Stimulated activated CD8-positive, alpha-beta memory T cell treated with anti-CD3 and anti-CD28 coated beads, Interleukin-15, amount 100 ng/mL, for 1 hour (primary cell): ENCODE results near the gene HSPB2.

Experiments used
- DNase-seq: peaks from one replicate; pipeline ENCODE4 v3.0.0-alpha.2; 2020; ENCODE audit warnings: low read depth

The HSPB2 gene

DNA sequence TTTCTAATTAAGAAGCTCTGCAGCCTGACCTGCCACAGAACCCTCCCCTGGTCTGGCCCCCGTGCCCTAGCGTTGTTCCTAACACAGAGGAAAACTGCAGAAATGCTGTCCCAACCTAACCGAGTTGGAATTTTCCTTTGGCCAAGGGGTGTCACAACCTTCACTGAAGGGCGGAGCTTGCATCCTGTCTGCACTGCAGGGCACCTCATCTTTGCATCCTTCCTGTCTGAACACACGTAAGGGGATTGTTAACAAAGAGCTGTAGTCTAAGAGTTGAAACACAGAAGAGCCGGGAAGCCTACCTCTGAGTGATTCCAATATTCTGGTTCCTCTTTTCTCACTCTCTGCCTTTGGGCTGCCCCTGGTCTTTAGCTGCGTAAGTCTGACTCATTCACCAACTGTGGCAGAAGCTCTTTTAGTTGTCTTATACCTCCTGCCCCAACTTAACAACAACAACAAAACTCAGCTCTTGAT is 26.2 kb downstream of the HSPB2 start:
- no peak for DNase-seq

DNA sequence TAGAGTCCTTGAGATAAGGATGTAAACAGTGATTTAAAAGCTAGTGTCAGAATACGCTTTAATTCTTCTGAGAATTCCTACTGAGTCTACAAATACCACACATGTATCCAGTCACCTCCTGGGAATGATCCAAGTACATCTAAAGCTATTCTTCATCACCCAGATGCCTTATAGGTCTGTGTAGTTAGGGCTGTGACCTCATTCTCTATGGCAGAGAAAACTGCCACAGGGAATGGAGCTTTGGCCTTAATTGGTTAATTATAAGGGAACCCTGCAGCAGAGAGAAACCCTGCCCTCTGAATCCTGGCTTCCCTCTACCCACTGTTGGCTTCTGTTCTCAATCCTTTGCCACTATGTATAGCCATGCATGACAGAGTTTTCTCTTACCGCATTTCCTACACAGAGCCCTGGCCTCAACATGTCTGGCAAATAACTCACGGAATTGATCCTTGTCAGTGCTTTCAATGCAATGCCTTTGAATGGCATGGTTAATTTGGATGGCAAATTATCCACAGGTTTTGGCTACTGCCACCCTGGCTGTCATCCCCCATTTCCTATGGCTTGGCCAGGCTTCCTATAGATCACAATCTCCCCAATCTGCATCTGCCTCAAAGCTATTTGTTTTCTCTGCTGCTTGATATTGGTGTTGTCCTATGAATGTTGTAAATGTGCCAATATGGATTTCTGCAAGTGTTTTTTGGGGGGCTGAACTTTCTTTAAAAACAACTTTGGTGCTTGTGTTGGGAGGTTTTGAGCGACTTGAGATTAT is 27.5 kb downstream of the HSPB2 start:
- DNase-seq = no peak

DNA sequence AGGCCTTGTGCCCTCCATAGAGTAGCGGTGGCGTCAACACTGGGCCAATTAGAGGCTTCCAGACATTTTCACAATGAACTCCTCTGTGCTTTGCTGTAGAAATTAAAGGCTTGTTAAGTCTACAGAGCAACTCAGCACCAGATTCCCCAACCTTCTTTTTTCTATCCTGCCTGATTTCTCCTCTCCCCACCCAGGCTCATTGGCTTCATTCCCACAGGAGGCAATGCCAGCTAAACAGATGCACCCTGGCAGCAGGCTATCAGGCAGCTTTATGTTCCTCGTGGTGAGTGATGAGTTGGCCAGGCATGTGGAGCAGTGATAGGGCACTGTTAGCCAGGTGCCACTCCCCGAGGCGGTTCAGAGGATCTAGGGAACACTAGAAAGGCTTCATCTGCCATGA is 29.4 kb downstream of the HSPB2 start:
- DNase-seq = no peak

DNA sequence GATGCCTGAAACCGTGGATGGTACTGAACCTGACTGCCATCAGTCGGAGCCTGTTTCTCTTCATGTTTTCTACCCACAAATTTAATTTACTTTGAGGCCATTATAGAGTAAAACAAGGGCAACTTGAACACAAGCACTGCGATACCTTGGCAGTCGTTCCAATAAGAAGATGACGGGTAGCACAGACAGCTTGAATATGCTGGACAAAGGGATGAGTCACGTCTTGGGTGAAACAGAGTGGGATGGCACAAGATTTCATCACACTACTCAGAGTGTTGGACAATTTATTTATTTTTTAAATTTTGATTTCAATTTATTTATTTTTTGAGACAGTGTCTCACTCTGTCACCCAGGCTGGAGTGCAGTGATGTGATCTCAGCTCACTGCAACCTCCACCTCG is 30.3 kb downstream of the HSPB2 start:
- no peak for DNase-seq

DNA sequence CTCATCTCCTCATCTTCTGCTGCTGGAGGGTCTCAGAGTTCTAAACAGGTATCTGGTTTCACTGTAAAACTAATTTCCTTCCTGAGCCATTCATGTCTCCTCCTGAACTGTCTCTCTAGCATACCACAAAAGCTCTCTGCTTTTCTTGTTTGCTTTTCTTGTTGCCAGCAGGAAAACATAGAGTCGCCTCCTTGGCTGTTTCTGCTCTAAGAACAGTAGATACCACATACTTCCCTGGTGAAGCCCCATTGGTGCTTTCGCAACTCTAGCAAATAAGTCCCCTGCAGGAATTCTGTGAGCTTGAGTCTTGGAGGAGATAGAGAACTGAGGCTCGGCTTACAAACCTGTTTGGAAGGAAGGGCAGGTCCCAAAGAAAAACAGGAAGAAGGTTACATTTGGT is 31.6 kb downstream of the HSPB2 start:
- DNase-seq = no peak

DNA sequence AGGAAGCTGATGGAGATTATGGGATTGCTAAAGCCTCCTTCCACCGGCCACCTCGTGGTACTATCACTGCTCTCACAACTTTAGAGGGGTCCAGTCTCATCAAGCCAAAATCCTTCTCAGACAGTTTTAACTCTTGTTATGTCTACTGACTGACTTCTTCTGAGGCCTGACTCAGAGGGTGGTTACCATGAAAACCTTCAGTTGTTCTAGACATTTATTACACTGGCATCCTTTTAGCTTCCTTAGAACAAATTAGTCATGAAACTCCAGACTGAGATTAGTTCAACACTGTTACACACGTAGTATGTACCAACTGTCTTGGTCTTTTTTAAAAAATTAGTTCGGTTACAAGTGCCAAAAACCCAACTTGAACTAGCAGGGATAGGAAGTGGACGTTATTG is 32.1 kb downstream of the HSPB2 start:
- no peak for DNase-seq

DNA sequence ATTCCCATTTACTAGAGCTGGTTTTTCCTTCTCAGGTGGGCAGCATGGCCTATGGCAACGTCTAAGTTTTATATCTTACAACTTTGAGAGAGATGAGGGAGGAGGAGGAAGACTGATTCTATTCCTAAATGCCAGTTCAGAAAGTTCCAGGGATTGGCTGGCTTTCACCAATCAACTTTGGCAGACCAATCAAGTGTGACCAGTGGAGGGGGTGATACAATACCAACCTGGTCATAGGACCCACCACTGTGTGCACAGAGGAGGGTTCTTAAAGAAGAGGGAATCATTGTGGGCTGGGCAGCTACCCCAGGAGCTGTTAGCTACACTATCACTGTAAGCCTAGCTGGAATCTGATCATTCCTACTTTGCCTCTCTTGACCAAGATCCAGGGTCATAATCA is 32.7 kb downstream of the HSPB2 start:
- DNase-seq = no peak

DNA sequence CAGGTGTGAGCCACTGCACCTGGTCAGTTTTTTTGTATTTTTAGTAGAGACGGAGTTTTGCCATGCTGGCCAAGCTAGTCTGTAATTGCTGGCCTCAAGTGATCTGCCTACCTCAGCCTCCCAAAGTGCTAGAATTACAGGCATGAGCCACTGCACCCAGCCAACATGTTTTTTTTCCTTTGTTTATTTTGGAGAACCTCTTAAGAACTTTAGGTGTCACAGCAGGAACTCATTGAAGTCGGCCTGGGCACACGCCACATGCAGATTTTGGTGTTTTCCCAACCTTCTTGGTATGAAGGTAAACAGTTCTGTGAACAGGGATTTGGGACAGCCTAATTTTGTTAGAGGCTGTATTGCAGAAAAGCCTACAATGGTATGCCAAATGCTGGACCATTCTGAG is 34.0 kb downstream of the HSPB2 start:
- DNase-seq = no peak

DNA sequence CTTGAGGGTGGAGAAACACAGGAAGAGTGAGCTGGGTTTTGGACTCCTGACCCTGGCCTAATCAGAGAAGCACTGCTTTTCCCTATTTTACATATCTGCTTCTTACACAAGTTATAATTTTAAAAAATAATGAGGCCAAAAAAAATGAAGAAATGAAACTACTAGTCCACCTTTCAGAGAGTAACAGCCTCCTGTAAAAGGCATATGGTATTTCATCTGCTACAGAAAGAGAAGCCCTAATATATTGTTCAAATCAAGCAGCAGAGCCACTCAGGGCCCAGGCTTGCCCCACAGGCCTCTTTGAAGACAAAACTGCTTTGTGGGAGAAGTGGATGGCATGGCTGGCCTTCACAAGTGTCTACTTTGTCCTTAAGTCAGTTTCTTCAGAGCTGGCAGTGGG is 34.6 kb downstream of the HSPB2 start:
- no peak for DNase-seq

DNA sequence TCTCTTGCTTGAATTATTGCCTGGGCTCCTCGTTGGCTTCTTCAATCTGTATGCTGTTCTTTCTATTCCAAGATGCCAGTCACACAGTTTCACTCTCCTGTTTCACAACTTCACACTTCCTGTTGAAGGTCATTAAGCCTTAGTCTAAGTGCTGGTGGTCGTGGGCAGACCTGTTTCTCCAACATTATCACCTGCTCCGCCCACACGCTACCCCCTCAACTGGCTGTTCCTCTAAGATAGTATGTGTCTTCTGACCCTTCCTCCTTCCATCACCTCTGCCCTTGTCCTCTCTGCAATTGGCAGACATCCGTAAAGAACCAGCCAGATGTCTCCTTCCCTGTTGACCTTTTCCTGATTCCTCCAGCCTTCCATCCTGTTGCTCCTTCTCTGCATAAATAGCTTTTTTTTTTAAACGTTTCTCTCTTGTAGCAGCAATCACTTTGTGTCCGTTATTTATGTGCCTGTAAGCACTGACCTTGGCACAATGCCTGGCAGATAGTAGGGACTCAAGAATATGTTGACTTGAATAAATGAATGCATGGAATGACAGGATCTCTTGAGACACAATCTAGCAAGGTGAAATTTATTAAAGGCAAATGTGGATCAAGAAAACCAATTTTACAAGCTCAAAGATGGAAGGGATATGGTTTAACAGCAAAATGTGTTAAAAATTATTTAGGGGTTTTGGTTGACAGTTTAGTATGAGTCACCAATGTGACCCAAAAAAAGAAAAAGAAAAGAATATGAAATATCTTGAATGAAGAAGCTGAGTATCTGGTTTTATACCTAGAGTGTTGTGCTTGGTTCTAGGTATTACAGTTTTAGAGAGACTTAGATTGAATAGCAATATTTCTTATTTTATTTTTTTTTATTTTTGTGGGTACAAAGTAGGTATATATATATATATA is 37.2 kb downstream of the HSPB2 start:
- DNase-seq = no peak

DNA sequence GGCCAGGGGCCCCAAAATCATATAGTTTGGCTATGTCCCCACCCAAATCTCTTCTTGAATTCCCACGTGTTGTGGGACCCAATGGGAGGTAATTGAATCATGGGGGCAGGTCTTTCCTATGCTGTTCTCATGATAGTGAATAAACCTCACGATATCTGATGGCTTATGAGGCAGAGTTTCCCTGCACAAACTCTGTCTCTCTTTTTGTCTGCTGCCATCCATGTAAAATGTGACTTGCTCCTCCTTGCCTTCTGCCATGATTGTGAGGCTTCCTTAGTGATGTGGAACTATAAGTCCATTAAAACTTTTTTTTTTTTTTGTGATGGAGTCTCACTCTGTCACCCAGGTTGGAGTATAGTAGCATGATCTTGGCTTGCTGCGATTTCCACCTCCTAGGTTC is 39.0 kb downstream of the HSPB2 start:
- DNase-seq = no peak

DNA sequence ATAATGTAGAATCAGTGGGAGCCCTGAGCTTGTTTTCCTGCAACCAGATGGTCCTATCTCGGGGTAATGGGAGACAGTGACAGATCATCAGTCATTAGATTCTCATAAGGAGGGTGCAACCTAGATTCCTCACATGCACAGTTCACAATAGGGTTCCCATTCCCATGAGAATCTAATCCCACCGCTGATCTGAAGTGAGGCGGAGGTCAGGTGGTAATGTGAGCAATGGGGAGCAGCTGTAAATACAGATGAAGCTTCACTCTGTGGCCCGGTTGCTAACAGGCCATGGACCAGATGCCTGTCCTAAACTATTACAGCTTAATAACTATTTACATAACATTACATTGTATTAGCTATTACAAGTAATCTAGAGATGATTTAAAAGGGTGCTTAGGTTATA is 41.6 kb downstream of the HSPB2 start:
- no peak for DNase-seq

DNA sequence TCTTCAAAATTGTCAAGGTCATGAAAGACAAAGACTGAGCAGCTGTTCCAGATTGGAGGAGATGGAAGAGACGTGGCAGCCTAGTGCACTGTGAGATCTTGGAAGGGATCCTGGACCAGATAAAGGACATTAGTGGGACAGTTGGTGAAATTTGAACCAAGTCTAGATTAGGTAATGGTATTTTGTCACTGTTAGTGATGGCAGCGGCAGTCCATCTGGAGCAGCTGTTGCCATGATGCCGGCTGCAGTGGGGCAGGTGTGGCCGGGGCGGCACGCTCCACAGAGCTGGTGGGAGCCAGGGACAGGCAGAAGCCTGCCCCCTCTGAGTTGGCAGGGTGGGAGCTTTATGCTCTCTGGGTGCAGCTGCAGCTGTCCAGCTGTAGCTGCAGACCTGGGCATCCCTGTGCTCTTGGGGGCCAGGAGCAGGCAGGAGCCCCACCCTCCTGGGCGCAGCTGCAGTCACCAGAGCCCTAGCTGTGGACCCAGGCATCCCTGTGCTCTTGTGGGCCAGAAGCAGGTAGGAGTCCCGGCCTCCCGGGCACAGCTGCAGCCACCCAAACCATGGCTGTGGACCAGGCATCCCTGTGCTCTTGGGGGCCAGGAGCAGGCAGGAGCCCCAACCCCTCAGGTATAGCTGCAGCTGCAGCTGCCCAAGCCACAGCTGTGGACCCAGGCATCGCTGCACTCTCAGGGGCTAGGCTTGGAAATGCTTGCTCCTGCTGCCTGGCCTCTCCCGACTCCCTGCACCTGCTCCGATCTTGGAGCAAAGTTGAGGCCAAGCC is 45.3 kb downstream of the HSPB2 start:
- DNase-seq = no peak

DNA sequence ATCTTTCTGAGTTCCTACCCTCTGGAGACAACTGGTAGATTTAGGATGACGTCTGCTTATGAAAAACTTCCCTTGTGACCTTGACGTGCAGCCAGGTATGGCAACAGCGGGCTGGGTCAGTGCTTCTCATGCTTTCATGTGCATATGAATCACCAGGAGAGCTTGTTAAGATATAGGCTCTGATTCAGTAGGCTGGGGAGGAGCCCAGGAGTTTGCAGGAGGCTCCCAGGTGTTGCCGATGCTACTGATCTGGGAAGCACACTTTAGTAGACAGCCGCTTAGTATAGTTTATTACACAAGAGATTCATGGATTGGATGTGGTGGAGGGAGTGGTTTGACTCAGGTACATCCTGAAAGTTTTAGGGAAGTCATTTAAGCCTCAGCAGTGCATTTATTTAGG is 48.4 kb downstream of the HSPB2 start:
- DNase-seq = no peak

DNA sequence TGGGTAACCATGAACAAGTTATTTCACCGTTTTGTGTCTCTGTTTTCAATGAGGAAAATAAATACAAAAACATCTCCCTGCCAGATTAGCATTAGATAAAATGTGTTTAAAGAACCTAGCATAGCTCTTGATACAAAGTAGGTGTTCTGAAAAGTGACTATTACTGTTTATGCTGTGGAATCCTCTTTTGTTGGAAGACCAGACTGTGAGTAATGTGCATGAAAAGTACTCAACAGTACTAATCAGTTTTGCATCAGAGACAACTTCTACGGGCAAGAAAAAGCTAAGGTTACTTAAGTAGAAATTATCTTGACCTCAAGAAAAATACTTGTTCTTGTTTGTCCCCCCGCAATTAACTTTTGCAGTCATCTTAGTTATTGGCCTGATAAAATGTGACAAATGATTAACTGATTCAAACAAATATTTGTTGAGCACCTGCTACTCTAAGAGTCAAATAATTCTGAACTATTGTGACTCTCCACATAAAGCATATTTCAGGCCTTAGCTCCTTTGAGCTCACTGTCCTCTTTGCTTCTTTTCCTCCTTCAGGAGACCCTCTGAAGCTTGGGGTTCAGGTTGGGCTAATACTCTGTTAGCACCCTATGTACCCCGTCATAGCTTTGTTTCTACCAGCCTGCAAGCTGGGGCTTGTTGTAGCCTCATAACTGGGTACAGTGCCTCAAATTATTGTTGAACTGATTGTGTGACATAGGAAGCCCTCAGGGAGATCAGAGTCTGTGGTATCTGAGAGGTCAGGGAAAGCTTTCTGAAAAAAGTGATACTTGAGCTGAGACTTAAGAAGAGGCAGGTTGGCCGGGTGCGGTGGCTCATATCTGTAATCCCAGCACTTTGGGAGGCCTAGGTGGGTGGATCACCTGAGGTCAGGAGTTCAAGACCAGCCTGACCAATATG is 49.1 kb downstream of the HSPB2 start:
- no peak for DNase-seq
